ENCODE measurements around the gene ZDHHC12. TPM values are rescaled to one million over a fixed set of nuclear protein-coding genes. Genes with fewer than 3 reads are reported as not detected.

ZDHHC12 gene
- total and polyA plus RNA-seq, 2 of the 13 experiments (the other 11 are each of a cell fraction or from before 2014, with no cell fraction given), result 25.4 to 28.0 TPM

GRCh38 chr9:128688501-128689292 is 35.2 kb downstream of the ZDHHC12 start, which contains the start of gene SET (continued):
- no peak for TF ChIP-seq ZNF704 (CRISPR knock-in tag; IDR thresholded peaks at IDR 0.05; ENCODE audit: borderline replicate concordance)
- TF ChIP-seq ZNF326 (CRISPR knock-in tag; IDR thresholded peaks at IDR 0.05; ENCODE audit: borderline replicate concordance), result no peak
- no peak for TF ChIP-seq STAG1 (CRISPR knock-in tag; IDR thresholded peaks at IDR 0.05)
- TF ChIP-seq SAP130 (CRISPR knock-in tag; IDR thresholded peaks at IDR 0.05; ENCODE audit: low read depth), result peak; percentile 64
- no peak for TF ChIP-seq ZNF317 (CRISPR knock-in tag; IDR thresholded peaks at IDR 0.05)
- no peak for TF ChIP-seq FOXA1 (IDR thresholded peaks at IDR 0.05)
- no peak for TF ChIP-seq FOXA1 (CRISPR knock-in tag; IDR thresholded peaks at IDR 0.05)
- TF ChIP-seq U2AF1 (optimal IDR thresholded peaks at IDR 0.05; ENCODE audit: low read depth, low read length), result no peak
- peak; percentile 60; the same call in 1 of the 2 replicates for TF ChIP-seq TGIF2 (CRISPR knock-in tag; IDR thresholded peaks at IDR 0.05)
- TF ChIP-seq POLR2AphosphoS2 (IDR thresholded peaks at IDR 0.05; ENCODE audit: low read depth, low read length), result no peak
- TF ChIP-seq ZNF121 (CRISPR knock-in tag; IDR thresholded peaks at IDR 0.05), result no peak
- TF ChIP-seq TMF1 (CRISPR knock-in tag; IDR thresholded peaks at IDR 0.05; ENCODE audit: low read depth), result no peak; the same call in 1 of the 2 replicates
- no peak; the same call in 1 of the 2 replicates for TF ChIP-seq KAT7 (CRISPR knock-in tag; IDR thresholded peaks at IDR 0.05; ENCODE audit: borderline replicate concordance)
- TF ChIP-seq ZNF770 (CRISPR knock-in tag; IDR thresholded peaks at IDR 0.05), result no peak; the same call in 1 of the 2 replicates
- no peak for TF ChIP-seq HNF4G (IDR thresholded peaks at IDR 0.05; ENCODE audit: borderline replicate concordance, low read depth, low read length)
- no peak for TF ChIP-seq HNF4G (CRISPR knock-in tag; IDR thresholded peaks at IDR 0.05; ENCODE audit: borderline replicate concordance, low read depth)
- no peak for TF ChIP-seq NR0B2 (CRISPR knock-in tag; IDR thresholded peaks at IDR 0.05)
- peak; percentile 48; the same call in 1 of the 2 replicates for TF ChIP-seq BHLHE40 (IDR thresholded peaks at IDR 0.05; ENCODE audit: low read length)
- TF ChIP-seq NR2F6 (IDR thresholded peaks at IDR 0.05), result no peak
- no peak for TF ChIP-seq NR2F6 (CRISPR knock-in tag; IDR thresholded peaks at IDR 0.05)
- TF ChIP-seq FOXK2 (IDR thresholded peaks at IDR 0.05), result no peak
- no peak for TF ChIP-seq ZNF17 (CRISPR knock-in tag; IDR thresholded peaks at IDR 0.05)
- no peak for TF ChIP-seq ZNF136 (CRISPR knock-in tag; IDR thresholded peaks at IDR 0.05; ENCODE audit: low read depth)
- no peak; the same call in 1 of the 2 replicates for TF ChIP-seq ATF2 (CRISPR knock-in tag; IDR thresholded peaks at IDR 0.05)

All from HepG2 (cell line).